ENCODE data around the gene GNAI2. TPM values are rescaled to one million over a fixed set of nuclear protein-coding genes. Genes with fewer than 3 reads are reported as not detected.

The GNAI2 gene
- total and polyA plus RNA-seq, 2 donors from 2014 or later = 141 to 245 TPM

- H3K27ac ChIP-seq (ENCODE audit: low read depth in 2 of 2, low read length in 2 of 2) = no peak overlapping the region
- FAIRE-seq (no peak), DNase-seq (no peak)
- no peaks in the 10 kb centered on the region for H3K27me3 ChIP-seq (ENCODE audit: control insufficient read depth, insufficient read depth, low read length)
- H3K4me1 ChIP-seq (ENCODE audit: control insufficient read depth in 2 of 3, insufficient read depth in 2 of 3, low read depth in 1 of 3, low read length in 3 of 3) = peaks cover 0 to 25% (median 0%) of the 10 kb centered on the region in 3 donors
- no peaks in the 10 kb centered on the region for H3K36me3 ChIP-seq (ENCODE audit: control insufficient read depth in 2 of 3, insufficient read depth in 3 of 3, low read length in 3 of 3)
- intact Hi-C loops (cut with DNase I) = no loop called here
- no peaks in the 10 kb centered on the region for H3K9me3 ChIP-seq (ENCODE audit: control insufficient read depth in 2 of 3, insufficient read depth in 1 of 3, low read length in 3 of 3)
- TF ChIP-seq CTCF (IDR thresholded peaks at IDR 0.05; ENCODE audit: borderline replicate concordance, extremely low read depth, insufficient read depth) = no peak
- no peak overlapping the region for H3K9ac ChIP-seq (ENCODE audit: low read length in 3 of 3)
- H3K4me3 ChIP-seq (ENCODE audit: low read length in 3 of 3) = no peak overlapping the region
Observed at GRCh38 chr3:50230104-50230793, 5.8 kb upstream of the GNAI2 start.

GRCh38 chr3:50230794-50231125 lies 5.2 kb upstream of the GNAI2 start:
- no peak overlapping the region for H3K9ac ChIP-seq (ENCODE audit: low read length in 3 of 3)
- FAIRE-seq (no peak), DNase-seq (no peak)
- no peak for TF ChIP-seq CTCF (IDR thresholded peaks at IDR 0.05; ENCODE audit: borderline replicate concordance, extremely low read depth, insufficient read depth)
- H3K27me3 ChIP-seq (ENCODE audit: control insufficient read depth, insufficient read depth, low read length) = no peaks in the 10 kb centered on the region
- peaks cover 0 to 25% (median 0%) of the 10 kb centered on the region in 3 donors for H3K4me1 ChIP-seq (ENCODE audit: control insufficient read depth in 2 of 3, insufficient read depth in 2 of 3, low read depth in 1 of 3, low read length in 3 of 3)
- H3K27ac ChIP-seq (ENCODE audit: low read depth in 2 of 2, low read length in 2 of 2) = no peak overlapping the region
- H3K9me3 ChIP-seq (ENCODE audit: control insufficient read depth in 2 of 3, insufficient read depth in 1 of 3, low read length in 3 of 3) = no peaks in the 10 kb centered on the region
- H3K36me3 ChIP-seq (ENCODE audit: control insufficient read depth in 2 of 3, insufficient read depth in 3 of 3, low read length in 3 of 3) = no peaks in the 10 kb centered on the region
- no peak overlapping the region for H3K4me3 ChIP-seq (ENCODE audit: low read length in 3 of 3)
- intact Hi-C loops (cut with DNase I) = no loop called here

DNA sequence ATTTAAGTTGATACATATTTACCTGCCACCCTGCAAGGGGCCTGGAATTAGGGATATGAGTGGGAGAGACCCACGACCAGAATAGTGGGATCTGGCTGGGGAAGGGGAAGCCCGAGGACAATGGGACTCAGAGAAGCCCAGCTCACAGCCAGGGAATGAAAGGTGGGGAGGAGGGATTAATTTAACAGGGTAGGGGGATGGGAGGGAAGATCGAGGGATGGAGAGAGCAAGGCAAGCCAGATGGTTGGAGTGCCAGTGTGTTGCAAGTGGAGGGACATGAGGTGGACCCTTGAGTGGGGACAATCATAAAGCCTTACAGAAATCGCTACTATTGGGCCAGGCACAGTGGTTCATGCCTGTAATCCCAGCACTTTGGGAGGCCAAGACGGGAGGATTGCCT lies 4.4 kb upstream of the GNAI2 start:
- Histone ChIP-seq H3K4me3 (ENCODE audit: low read length in 3 of 3) (no peak overlapping the region), H3K27ac (ENCODE audit: low read depth in 2 of 2, low read length in 2 of 2) (no peak overlapping the region), H3K27me3 (ENCODE audit: control insufficient read depth, insufficient read depth, low read length) (no peaks in the 10 kb centered on the region), H3K9me3 (ENCODE audit: control insufficient read depth in 2 of 3, insufficient read depth in 1 of 3, low read length in 3 of 3) (no peaks in the 10 kb centered on the region), H3K4me1 (ENCODE audit: control insufficient read depth in 2 of 3, insufficient read depth in 2 of 3, low read depth in 1 of 3, low read length in 3 of 3) (peaks cover 0 to 22% (median 0%) of the 10 kb centered on the region in 3 donors), H3K36me3 (ENCODE audit: control insufficient read depth in 2 of 3, insufficient read depth in 3 of 3, low read length in 3 of 3) (no peaks in the 10 kb centered on the region), H3K9ac (ENCODE audit: low read length in 3 of 3) (no peak overlapping the region)
- no peak for DNase-seq
- intact Hi-C loops (cut with DNase I) = no loop called here
- FAIRE-seq = no peak
- TF ChIP-seq CTCF (IDR thresholded peaks at IDR 0.05; ENCODE audit: borderline replicate concordance, extremely low read depth, insufficient read depth) = no peak

- Histone ChIP-seq H3K9me3 (ENCODE audit: control insufficient read depth in 2 of 3, insufficient read depth in 1 of 3, low read length in 3 of 3) (no peaks in the 10 kb centered on the region), H3K27me3 (ENCODE audit: control insufficient read depth, insufficient read depth, low read length) (no peaks in the 10 kb centered on the region), H3K27ac (ENCODE audit: low read depth in 2 of 2, low read length in 2 of 2) (no peak overlapping the region), H3K4me1 (ENCODE audit: control insufficient read depth in 2 of 3, insufficient read depth in 2 of 3, low read depth in 1 of 3, low read length in 3 of 3) (peaks cover 0 to 21% (median 0%) of the 10 kb centered on the region in 3 donors), H3K9ac (ENCODE audit: low read length in 3 of 3) (no peak overlapping the region), H3K4me3 (ENCODE audit: low read length in 3 of 3) (no peak overlapping the region), H3K36me3 (ENCODE audit: control insufficient read depth in 2 of 3, insufficient read depth in 3 of 3, low read length in 3 of 3) (no peaks in the 10 kb centered on the region)
- intact Hi-C loops (cut with DNase I) = no loop called here
- no peak for DNase-seq
- TF ChIP-seq CTCF (IDR thresholded peaks at IDR 0.05; ENCODE audit: borderline replicate concordance, extremely low read depth, insufficient read depth) = no peak
- no peak for FAIRE-seq
Observed at GRCh38 chr3:50232303-50232702, 3.7 kb upstream of the GNAI2 start.

Measured in kidney (tissue), 14 donors.